Measurements from ENCODE around the gene ZNF174.

ZNF174 gene

DNA sequence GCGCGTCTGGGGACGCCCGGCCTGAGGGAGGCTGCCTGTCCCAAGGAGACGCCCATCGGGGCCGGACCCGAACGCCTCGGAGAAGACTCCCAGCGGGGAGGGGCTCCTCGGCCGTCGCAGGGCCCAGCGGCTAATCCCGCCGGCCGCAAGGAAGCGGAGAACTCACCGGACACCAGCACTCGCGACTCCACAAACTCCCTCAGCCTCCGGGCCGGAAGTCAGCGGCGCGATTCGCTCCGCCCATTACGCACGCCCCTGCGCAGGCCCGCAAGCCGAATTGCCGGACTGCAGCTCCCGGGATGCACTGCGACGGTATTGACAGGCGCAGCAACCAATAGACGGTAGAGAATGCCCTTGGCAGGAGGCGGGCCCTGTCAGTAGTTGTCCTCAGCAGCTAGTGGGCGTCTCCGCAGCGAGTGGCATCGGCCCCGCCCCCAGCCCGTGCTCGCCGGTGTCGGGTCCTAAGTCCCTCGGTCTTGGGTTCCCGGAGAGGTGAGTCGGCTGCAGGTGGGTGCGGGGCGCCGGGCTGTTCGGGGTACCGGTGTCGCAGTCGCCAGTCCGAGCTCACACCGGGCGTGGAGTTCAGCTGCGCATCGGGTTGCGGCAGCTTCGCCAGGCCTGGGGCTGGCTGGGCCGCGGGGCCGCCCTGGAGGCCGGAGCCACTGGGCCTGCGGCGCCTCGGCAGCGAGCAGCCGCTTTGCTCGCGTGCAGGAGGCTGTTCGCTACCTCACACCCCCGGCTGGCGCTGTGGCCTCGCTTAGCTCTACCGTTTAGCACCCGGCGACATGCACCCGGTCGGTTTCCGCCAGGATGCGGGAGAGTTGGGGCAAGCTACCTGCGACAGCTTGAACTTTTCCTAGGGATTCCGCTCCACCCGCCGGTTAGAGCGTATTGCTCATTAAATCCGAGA, at the start of gene ZNF174, which contains the start of gene ZSCAN32:
Gene ZNF174 (plus strand): TSS at position 437 of the 910 bp plus-strand sequence. CDS start 790 bp downstream, outside the sequence.
Gene ZSCAN32 (minus strand): TSS at position 226 of the 910 bp plus-strand sequence. CDS start 3,447 bp downstream, outside the sequence.
- Histone ChIP-seq H3K36me3 (ENCODE audit: insufficient read depth, low read length) (peaks cover 15% of the 10 kb centered on the region), H3K9ac (ENCODE audit: low read depth, low read length) (peak within 1 kb of the TSS; percentile 64), H3K9me3 (ENCODE audit: control insufficient read depth, insufficient read depth, low read length) (peaks cover 10% of the 10 kb centered on the region), H3K4me1 (ENCODE audit: insufficient read depth, low read length) (no peaks in the 10 kb centered on the region)

DNA sequence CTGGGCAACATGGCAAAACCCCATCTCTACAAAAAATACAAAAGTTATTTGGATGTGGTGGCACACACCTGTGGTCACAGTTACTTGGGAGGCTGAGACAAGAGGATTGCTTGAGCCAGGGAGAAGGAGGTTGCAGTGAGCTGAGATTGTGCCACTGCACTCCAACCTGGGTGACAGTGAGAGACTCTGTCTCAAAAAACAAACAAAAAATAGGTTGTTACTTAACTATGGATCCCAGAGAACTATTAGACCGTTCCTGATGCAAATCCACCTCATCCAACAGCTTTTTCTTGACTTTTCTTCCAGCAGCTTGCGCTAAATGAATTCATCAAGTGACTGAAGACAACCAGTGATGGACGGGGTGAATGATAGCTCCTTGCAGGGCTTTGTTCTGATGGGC, 45.4 kb upstream of the ZNF174 start, which contains the start of gene OR2C1:
Gene OR2C1 (plus strand): TSS at position 301 of the 400 bp plus-strand sequence. CDS start 52 bp downstream, at position 353.
- Histone ChIP-seq H3K9ac (ENCODE audit: low read depth, low read length) (no peak within 1 kb of the TSS), H3K36me3 (ENCODE audit: insufficient read depth, low read length) (no peaks in the 10 kb centered on the region; the same call in 1 of the 2 replicates), H3K9me3 (ENCODE audit: control insufficient read depth, insufficient read depth, low read length) (no peaks in the 10 kb centered on the region), H3K4me1 (ENCODE audit: insufficient read depth, low read length) (no peaks in the 10 kb centered on the region)

DNA sequence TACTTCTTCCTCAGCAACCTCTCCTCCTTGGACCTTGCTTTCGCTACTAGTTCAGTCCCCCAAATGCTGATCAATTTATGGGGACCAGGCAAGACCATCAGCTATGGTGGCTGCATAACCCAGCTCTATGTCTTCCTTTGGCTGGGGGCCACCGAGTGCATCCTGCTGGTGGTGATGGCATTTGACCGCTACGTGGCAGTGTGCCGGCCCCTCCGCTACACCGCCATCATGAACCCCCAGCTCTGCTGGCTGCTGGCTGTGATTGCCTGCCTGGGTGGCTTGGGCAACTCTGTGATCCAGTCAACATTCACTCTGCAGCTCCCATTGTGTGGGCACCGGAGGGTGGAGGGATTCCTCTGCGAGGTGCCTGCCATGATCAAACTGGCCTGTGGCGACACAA, 44.9 kb upstream of the ZNF174 start:
- Histone ChIP-seq H3K9ac (ENCODE audit: low read depth, low read length) (no peak overlapping the region), H3K9me3 (ENCODE audit: control insufficient read depth, insufficient read depth, low read length) (no peaks in the 10 kb centered on the region), H3K4me1 (ENCODE audit: insufficient read depth, low read length) (no peaks in the 10 kb centered on the region), H3K36me3 (ENCODE audit: insufficient read depth, low read length) (no peaks in the 10 kb centered on the region; the same call in 1 of the 2 replicates)

DNA sequence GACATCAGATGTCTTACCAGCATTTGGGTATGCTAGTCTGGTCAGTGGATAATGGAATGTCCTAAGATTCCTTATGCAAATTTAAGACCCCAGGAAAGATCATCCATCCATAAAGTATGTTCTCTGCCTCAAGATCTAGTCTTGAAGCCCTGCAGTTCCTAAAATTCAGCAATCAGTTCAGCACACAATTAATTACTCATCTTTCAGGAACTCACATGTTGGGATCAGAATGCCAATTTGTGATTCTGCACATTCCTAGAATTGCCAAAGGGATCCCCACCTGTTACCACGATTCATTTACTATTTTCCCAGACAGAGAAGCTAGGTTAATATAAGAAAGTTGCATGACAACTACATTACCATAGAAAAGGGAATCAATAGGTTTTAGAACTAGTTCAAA, 42.1 kb upstream of the ZNF174 start:
- H3K36me3 ChIP-seq (ENCODE audit: insufficient read depth, low read length) = no peaks in the 10 kb centered on the region; the same call in 1 of the 2 replicates
- H3K4me1 ChIP-seq (ENCODE audit: insufficient read depth, low read length) = no peaks in the 10 kb centered on the region
- no peaks in the 10 kb centered on the region for H3K9me3 ChIP-seq (ENCODE audit: control insufficient read depth, insufficient read depth, low read length)
- no peak overlapping the region for H3K9ac ChIP-seq (ENCODE audit: low read depth, low read length)

DNA sequence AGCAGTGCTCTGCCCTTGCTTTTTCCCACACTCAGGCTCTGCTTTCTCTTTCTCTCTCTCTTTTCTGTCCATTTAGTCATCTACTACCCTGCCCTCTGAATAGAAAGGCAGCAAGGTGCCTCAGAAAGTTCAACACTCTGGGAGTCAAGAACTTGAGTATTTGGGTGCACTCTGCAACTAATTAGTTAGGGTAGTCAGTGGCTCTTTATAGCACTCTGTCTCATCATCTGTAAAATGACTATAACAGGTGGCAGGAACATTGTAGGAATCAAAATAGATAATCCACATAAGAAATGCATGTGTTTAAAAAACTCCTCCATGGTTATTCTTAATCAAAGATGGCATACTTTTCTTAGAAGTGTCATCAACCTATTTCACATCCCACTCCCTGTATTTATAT, 38.1 kb upstream of the ZNF174 start:
- 0 out of 2 replicates have a peak, but pooled peaks cover 4% of the 10 kb centered on the region for H3K9me3 ChIP-seq (ENCODE audit: control insufficient read depth, insufficient read depth, low read length)
- H3K4me1 ChIP-seq (ENCODE audit: insufficient read depth, low read length) = no peaks in the 10 kb centered on the region
- H3K9ac ChIP-seq (ENCODE audit: low read depth, low read length) = no peak overlapping the region
- H3K36me3 ChIP-seq (ENCODE audit: insufficient read depth, low read length) = no peaks in the 10 kb centered on the region; the same call in 1 of the 2 replicates

DNA sequence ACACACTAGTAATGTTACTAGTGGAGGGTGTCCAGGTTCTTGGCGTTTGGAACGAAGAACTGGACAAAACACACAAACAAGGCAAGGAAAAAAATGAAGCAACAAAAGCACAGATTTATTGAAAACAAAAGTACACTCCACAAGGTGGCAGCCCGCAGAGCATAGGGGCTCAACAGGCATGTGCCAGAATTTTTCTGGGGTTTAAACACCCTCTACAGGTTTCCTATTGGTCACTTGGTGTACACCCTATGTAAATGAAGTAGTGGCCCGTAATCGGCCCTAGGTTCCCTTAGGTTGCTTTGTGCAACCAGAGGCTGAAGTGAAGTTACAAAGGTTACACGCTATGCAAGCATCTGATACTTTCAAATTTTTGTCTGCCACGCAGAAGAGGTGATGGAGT, 37.2 kb upstream of the ZNF174 start:
- Histone ChIP-seq H3K9me3 (ENCODE audit: control insufficient read depth, insufficient read depth, low read length) (0 out of 2 replicates have a peak, but pooled peaks cover 4% of the 10 kb centered on the region), H3K36me3 (ENCODE audit: insufficient read depth, low read length) (no peaks in the 10 kb centered on the region), H3K4me1 (ENCODE audit: insufficient read depth, low read length) (no peaks in the 10 kb centered on the region), H3K9ac (ENCODE audit: low read depth, low read length) (no peak overlapping the region)

DNA sequence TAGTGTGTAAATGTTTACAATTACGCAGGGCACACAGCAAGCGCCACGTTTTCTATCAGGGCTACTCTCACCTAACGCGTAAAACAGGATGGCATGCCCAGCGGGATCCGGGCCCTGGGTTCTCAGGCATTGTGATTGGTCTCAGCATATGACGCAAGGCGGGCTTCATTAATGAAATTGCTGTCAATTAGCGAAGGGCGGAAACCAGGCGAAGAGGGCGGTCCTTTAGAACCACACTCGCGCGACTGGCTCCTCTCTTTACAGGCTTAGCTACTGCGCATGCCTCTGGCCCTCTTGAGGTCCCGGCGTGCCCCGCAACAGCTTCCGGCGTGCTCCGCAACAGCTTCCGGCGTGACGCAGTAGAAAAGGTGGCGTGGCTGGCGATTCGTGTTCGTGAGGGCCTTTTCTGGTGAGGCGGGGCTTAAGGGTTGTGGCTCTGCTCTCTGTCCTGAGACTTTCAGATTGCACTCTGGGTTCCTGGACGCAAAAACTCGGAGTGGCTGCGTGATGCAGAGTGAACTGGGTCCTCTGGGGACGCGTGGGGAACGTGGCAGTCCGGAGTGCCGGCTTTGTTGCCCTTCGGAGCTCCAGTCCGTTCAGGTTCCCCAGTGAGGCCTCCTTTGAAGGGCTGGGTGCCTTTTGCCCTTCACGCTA, 36.1 kb upstream of the ZNF174 start:
- Histone ChIP-seq H3K4me1 (ENCODE audit: insufficient read depth, low read length) (no peaks in the 10 kb centered on the region), H3K36me3 (ENCODE audit: insufficient read depth, low read length) (no peaks in the 10 kb centered on the region), H3K9me3 (ENCODE audit: control insufficient read depth, insufficient read depth, low read length) (0 out of 2 replicates have a peak, but pooled peaks cover 4% of the 10 kb centered on the region), H3K9ac (ENCODE audit: low read depth, low read length) (no peak overlapping the region)

DNA sequence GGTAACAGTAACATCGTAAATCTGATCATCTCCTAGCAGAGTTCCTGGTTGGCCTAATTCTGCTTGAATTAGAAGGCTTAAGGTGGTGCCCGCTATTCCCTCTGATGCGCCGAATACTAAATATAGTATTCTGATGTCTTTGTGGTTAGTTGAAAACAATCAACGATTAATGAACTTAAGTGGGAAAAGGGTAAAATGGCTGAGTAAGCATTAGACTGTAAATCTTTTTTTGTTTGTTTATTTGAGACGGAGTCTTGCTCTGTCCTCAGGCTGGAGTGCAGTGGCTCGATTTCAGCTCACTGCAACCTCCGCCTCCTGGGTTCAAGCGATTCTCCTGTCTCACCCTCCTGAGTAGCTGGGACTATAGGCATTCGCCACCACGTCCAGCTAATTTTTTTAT, 31.9 kb upstream of the ZNF174 start:
- Histone ChIP-seq H3K36me3 (ENCODE audit: insufficient read depth, low read length) (no peaks in the 10 kb centered on the region), H3K9ac (ENCODE audit: low read depth, low read length) (no peak overlapping the region), H3K9me3 (ENCODE audit: control insufficient read depth, insufficient read depth, low read length) (0 out of 2 replicates have a peak, but pooled peaks cover 4% of the 10 kb centered on the region)

DNA sequence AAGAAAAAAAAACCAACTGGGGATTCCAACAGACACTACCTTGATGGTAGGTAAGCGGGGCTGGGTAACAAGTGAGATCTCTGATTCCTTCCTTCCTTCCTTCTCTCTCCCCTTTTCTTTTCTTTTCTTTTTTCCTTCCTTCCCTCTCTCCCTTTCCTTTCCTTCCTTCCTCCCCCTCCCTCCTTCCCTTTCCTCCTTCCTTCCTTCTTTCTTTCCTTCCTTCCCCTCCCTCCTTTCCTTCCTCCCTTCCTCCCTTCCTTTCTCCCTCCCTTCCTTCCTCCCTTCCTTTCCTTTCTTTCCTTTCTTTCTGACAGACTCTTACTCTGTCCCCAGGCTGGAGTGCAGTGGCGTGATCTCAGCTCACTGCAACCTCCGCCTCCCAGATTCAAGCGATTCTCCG, 25.3 kb upstream of the ZNF174 start:
- Histone ChIP-seq H3K36me3 (ENCODE audit: insufficient read depth, low read length) (no peaks in the 10 kb centered on the region), H3K4me1 (ENCODE audit: insufficient read depth, low read length) (no peaks in the 10 kb centered on the region), H3K9me3 (ENCODE audit: control insufficient read depth, insufficient read depth, low read length) (peaks cover 11% of the 10 kb centered on the region), H3K9ac (ENCODE audit: low read depth, low read length) (no peak overlapping the region)

More for the DNA sequence above, 31.9 kb upstream of the ZNF174 start:
- no peaks in the 10 kb centered on the region for H3K4me1 ChIP-seq (ENCODE audit: insufficient read depth, low read length)

DNA sequence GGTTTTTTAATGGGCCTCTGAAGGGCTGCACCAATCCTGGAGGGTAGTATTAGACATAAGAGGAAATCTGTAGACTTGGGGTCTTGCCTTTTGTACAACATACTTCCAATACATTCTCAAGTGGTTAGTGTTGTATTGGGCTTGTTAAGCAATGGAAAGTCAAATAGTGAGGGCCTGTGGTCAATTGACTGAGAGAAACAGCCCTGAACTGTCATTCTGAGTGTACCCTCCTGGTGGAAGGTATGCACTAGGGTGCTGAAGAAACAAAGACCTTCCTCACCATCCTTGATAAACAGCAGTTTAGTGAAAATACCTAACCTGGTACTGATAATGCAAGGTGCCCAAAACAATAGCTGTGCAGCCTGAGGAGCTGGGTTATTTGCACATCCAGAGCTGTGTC, 23.1 kb upstream of the ZNF174 start:
- Histone ChIP-seq H3K9ac (ENCODE audit: low read depth, low read length) (no peak overlapping the region), H3K36me3 (ENCODE audit: insufficient read depth, low read length) (peaks cover 7% of the 10 kb centered on the region; the same call in 1 of the 2 replicates), H3K9me3 (ENCODE audit: control insufficient read depth, insufficient read depth, low read length) (peaks cover 24% of the 10 kb centered on the region), H3K4me1 (ENCODE audit: insufficient read depth, low read length) (no peaks in the 10 kb centered on the region)

DNA sequence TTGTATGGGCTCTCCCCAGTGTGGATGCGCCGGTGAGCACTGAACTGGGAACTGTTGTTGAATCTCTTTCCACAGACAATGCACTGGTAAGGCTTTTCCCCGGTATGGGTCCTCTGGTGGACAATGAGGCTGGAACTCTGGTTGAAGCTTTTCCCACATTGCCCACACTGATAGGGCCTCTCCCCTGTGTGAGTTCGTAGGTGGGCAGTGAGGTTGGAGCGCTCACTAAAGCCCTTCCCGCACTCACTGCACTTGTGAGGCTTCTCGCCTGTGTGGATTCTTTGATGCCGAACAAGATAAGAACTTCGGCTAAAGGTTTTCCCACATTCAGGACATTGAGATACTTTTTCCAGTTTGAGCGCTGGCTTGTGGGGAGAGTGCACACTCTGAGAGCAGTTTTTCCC, 18.0 kb upstream of the ZNF174 start:
- Histone ChIP-seq H3K36me3 (ENCODE audit: insufficient read depth, low read length) (peaks cover 16% of the 10 kb centered on the region), H3K9ac (ENCODE audit: low read depth, low read length) (no peak overlapping the region), H3K4me1 (ENCODE audit: insufficient read depth, low read length) (no peaks in the 10 kb centered on the region), H3K9me3 (ENCODE audit: control insufficient read depth, insufficient read depth, low read length) (peaks cover 51% of the 10 kb centered on the region)

DNA sequence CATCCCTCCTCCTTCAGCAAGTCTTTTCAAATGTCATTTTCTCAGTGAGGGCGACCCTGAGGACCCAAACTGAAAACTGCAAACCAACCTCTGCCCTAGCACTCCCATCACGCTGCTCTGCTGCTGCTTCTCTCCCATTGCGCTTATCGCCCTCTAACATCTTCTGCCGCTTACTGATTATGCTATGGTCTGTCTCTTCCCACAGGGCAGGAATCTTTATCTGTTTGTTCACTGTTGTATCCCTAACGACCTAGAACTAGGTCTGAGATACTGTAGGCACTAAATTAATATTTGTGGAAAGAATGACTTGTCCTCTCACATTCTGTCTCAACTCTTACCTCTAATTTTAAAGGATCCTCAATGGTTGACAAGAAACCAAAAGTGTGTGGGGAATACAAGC, 12.7 kb upstream of the ZNF174 start:
- Histone ChIP-seq H3K36me3 (ENCODE audit: insufficient read depth, low read length) (peaks cover 13% of the 10 kb centered on the region), H3K4me1 (ENCODE audit: insufficient read depth, low read length) (no peaks in the 10 kb centered on the region), H3K9me3 (ENCODE audit: control insufficient read depth, insufficient read depth, low read length) (peaks cover 23% of the 10 kb centered on the region), H3K9ac (ENCODE audit: low read depth, low read length) (no peak overlapping the region)

DNA sequence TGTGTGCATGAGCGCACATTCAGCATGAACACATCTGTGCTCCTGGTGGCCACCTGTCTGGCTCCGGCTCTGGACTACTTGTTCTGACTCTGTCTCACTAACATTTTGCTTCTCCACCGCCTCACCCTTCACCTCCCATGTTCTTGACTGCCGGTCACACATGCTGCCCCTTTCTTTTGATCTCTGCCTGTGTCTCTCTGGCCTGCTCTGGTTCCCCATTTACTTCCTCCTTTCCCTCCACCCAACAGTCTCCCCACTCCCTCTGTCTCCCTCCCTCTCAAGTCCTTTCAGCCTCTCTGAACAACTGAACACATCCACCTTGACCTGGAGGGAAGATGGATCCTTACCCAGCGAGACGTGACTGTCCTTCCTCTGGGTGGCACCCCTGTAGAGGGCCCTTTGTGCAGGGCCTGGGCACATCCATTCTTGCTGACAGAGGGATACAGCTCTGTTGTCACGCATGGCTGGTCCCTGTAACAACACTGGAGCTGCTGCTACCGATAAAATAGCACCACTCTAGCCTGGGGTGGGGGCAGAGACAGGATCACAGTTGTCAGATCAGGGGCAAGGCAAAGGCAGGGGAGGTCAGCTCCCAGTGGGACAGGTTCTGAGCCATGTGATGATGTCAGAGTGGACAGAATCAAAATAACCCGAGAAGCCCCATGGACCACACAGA, 11.2 kb upstream of the ZNF174 start:
- Histone ChIP-seq H3K9me3 (ENCODE audit: control insufficient read depth, insufficient read depth, low read length) (peaks cover 8% of the 10 kb centered on the region; the same call in 1 of the 2 replicates), H3K9ac (ENCODE audit: low read depth, low read length) (no peak overlapping the region), H3K36me3 (ENCODE audit: insufficient read depth, low read length) (peaks cover 13% of the 10 kb centered on the region), H3K4me1 (ENCODE audit: insufficient read depth, low read length) (no peaks in the 10 kb centered on the region)

DNA sequence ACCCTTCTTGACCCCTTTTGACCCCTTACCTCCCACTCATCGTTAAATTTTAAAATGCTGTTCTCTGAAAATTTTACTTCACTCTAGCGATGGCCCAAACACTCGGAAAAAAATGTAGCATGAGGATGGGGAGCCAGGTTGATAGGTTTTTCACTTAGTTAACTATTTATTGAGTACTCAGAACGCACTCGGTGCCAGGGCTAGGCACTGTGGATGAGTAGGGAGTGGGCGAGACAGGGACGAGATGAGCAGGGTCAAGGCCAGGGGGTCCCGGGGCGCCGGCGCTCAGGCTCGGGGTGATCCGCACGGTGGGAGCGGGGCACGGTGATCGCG, 603 bp upstream of the ZNF174 start:
- Histone ChIP-seq H3K9me3 (ENCODE audit: control insufficient read depth, insufficient read depth, low read length) (peaks cover 9% of the 10 kb centered on the region), H3K4me1 (ENCODE audit: insufficient read depth, low read length) (no peaks in the 10 kb centered on the region), H3K9ac (ENCODE audit: low read depth, low read length) (peak overlapping the region; percentile 64), H3K36me3 (ENCODE audit: insufficient read depth, low read length) (peaks cover 14% of the 10 kb centered on the region)
